ENCODE data around the gene ATP2B1. TPM values are rescaled to one million over a fixed set of nuclear protein-coding genes. Genes with fewer than 3 reads are reported as not detected.

Gene ATP2B1
- total RNA-seq, 1 experiment from 2014 or later, result 20.6 TPM

GRCh38 chr12:89539426-89540223 is 169.0 kb downstream of the ATP2B1 start:
- H2BK20ac ChIP-seq (ENCODE audit: low read depth, low read length, poor library complexity, severe bottlenecking), result no peak overlapping the region
- no peak overlapping the region for H3K4me2 ChIP-seq (ENCODE audit: insufficient read depth, insufficient read length, low read length)
- no peaks in the 10 kb centered on the region for H4K20me1 ChIP-seq (ENCODE audit: control insufficient read depth, insufficient read depth, insufficient read length)
- H3K79me2 ChIP-seq (ENCODE audit: insufficient read depth, low read length), result no peaks in the 10 kb centered on the region
- no peak overlapping the region for H2BK12ac ChIP-seq (ENCODE audit: insufficient read length, low read depth, low read length)
- H3K4me3 Mint-ChIP-seq, result no peak overlapping the region
- H3K27ac Mint-ChIP-seq, result no peak overlapping the region; a peak in 1 of 7 replicates
- WGBS (ENCODE audit: extremely low coverage, insufficient read length, low lambda C conversion rate), result no CpG with 5 or more reads among the region's 5 CpGs
- H4K5ac ChIP-seq (ENCODE audit: insufficient read length, low read depth, low read length), result no peak overlapping the region
- no peaks in the 10 kb centered on the region for H3K4me1 ChIP-seq (ENCODE audit: insufficient read depth, low read length)
- H3T11ph ChIP-seq (ENCODE audit: low read length), result no peak overlapping the region
- no peaks in the 10 kb centered on the region for H3K27me3 ChIP-seq (ENCODE audit: insufficient read depth, low read length)
- no peaks in the 10 kb centered on the region for H3K9me3 Mint-ChIP-seq
- H2AFZ ChIP-seq (ENCODE audit: low read length), result no peak overlapping the region
- no peak overlapping the region for H4K91ac ChIP-seq (ENCODE audit: insufficient read length, low read depth, low read length)
- no peak overlapping the region for H2BK5ac ChIP-seq (ENCODE audit: insufficient read length, low read length)
- H3K9me3 ChIP-seq (ENCODE audit: control insufficient read depth, low read depth, low read length), result no peaks in the 10 kb centered on the region
- no peak overlapping the region for H3K56ac ChIP-seq (ENCODE audit: insufficient read length, low read depth, low read length)
- H2BK120ac ChIP-seq (ENCODE audit: low read depth, low read length, poor library complexity, severe bottlenecking), result no peak overlapping the region
- H3K36me3 Mint-ChIP-seq (ENCODE audit: insufficient read depth in 1 of 3, low read depth in 3 of 3), result no peaks in the 10 kb centered on the region
- no peak for DNase-seq
- no peak overlapping the region for H3K23ac ChIP-seq (ENCODE audit: insufficient read length, low read depth, low read length)
- no peak overlapping the region for H2AK5ac ChIP-seq (ENCODE audit: insufficient read length, low read length)
- no peak overlapping the region for H3K14ac ChIP-seq (ENCODE audit: insufficient read depth, low read length)
- no peak overlapping the region for H3K18ac ChIP-seq (ENCODE audit: insufficient read length, low read depth, low read length)
- H4K8ac ChIP-seq (replicated peaks; ENCODE audit: insufficient read length, low read depth, low read length), result no peak overlapping the region
- no peak overlapping the region for H3K4ac ChIP-seq (ENCODE audit: low read depth, low read length)
- no peaks in the 10 kb centered on the region for H3K79me1 ChIP-seq (ENCODE audit: insufficient read depth, low read depth, low read length, poor library complexity, severe bottlenecking)
- peaks cover 2% of the 10 kb centered on the region for H3K27me3 Mint-ChIP-seq (ENCODE audit: low read depth)
- H3K4me1 Mint-ChIP-seq, result peaks cover 11 to 12% of the 10 kb centered on the region in 2 experiments
- H2BK15ac ChIP-seq (ENCODE audit: low read depth, low read length), result no peak overlapping the region
- no peaks in the 10 kb centered on the region for H3K23me2 ChIP-seq (ENCODE audit: insufficient read length, low read depth, low read length, poor library complexity, severe bottlenecking)
- TF ChIP-seq CTCF (conservative IDR thresholded peaks at IDR 0.05), result no peak
- H3K9ac ChIP-seq (ENCODE audit: extremely low read depth, insufficient read length, low read length), result no peak overlapping the region
- no peak overlapping the region for H3K27ac ChIP-seq (ENCODE audit: insufficient read length, low read depth, low read length)
